Measurements from ENCODE around the gene DLG4. TPM values are rescaled to one million over a fixed set of nuclear protein-coding genes. Genes with fewer than 3 reads are reported as not detected.

DLG4 gene
- total and polyA plus RNA-seq, 2 donors (not counting 3 experiments of a cell fraction or from before 2014, with no cell fraction given): 14.9 to 34.6 TPM

DNA sequence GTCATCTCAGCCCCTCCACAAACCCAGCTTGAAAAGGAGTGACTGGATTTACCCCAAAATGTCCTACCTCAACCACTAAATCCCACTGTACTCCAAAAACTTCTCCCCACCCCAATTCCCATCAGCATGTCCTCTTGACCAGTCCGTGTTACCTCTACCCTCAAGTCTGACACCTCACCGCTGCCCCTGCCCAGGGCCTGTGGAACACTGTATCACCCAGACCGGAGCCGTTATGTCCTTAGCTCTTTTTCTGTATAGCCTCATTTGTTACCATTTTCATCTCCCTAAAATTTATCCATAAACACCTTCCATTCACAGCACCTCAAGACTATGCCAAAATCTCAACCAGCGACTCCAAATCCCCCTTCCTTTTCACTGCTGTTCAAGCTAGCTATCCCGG, 17.2 kb upstream of the DLG4 start:
- Histone ChIP-seq H3K9me1 (replicated peaks; ENCODE audit: control insufficient read depth, extremely low read depth, insufficient read depth, low read length) (no peaks in the 10 kb centered on the region), H3K79me2 (ENCODE audit: control insufficient read depth, insufficient read depth, low read length) (peaks cover 70% of the 10 kb centered on the region), H3K4me3 (replicated peaks in 1 of 3; ENCODE audit: insufficient read depth in 1 of 3, low read depth in 1 of 3, low read length in 3 of 3) (no peak overlapping the region), H3K9me3 (replicated peaks; ENCODE audit: control insufficient read depth, insufficient read depth, low read length) (no peaks in the 10 kb centered on the region), H2AFZ (ENCODE audit: low read depth, low read length) (no peak overlapping the region), H3K4me2 (ENCODE audit: insufficient read depth, low read length) (peak overlapping the region; percentile 64), H3K27me3 (ENCODE audit: control insufficient read depth in 2 of 2, insufficient read depth in 2 of 2, low read length in 2 of 2) (no peaks in the 10 kb centered on the region), H3K27ac (ENCODE audit: insufficient read depth, low read depth, low read length) (no peak overlapping the region), H3K4me1 (ENCODE audit: control insufficient read depth, extremely low read depth, insufficient read depth, low read length) (peaks cover 32% of the 10 kb centered on the region), H4K20me1 (replicated peaks; ENCODE audit: control insufficient read depth, extremely low read depth, insufficient read depth, low read length) (peaks cover 4% of the 10 kb centered on the region), H3K9ac (replicated peaks; ENCODE audit: extremely low read depth, insufficient read depth, low read length) (no peak overlapping the region), H3K36me3 (ENCODE audit: control insufficient read depth in 2 of 2, extremely low read depth in 1 of 2, insufficient read depth in 2 of 2, low read length in 2 of 2) (peaks cover 15 to 24% of the 10 kb centered on the region in 2 experiments)
- POLR2A ChIA-PET: no interaction called here
- dilution Hi-C loops (cut with MboI; ENCODE audit: extremely low pct_ligation_motif_present, low sequenced_read_pairs) (no loop called here), intact Hi-C loops (cut with micrococcal nuclease) (loop anchor here (5.0 kb wide), 1 partner anchor 620 kb away; the partner anchor contains the start of genes CYB5D1, NAA38 and TMEM88)
- DNase-seq (ENCODE audit: low read depth, low spot score) (no peak), FAIRE-seq (no peak)
- TF ChIP-seq GATA2 (IDR thresholded peaks at IDR 0.05; ENCODE audit: insufficient read depth, insufficient read length, low read depth, low read length) (no peak), EZH2 (IDR thresholded peaks at IDR 0.05; ENCODE audit: borderline replicate concordance, low read depth, low read length, severe bottlenecking) (no peak), POLR2AphosphoS5 (IDR thresholded peaks at IDR 0.05; ENCODE audit: insufficient read depth, low read depth, low read length) (no peak), FOS (IDR thresholded peaks at IDR 0.05; ENCODE audit: borderline replicate concordance, insufficient read depth, low read length) (no peak), POLR2A (IDR thresholded peaks at IDR 0.05; ENCODE audit: low read depth, low read length) (no peak), JUN (IDR thresholded peaks at IDR 0.05; ENCODE audit: borderline replicate concordance, insufficient read depth, insufficient read length, low read depth) (no peak), MAX (IDR thresholded peaks at IDR 0.05; ENCODE audit: insufficient read depth, insufficient read length) (no peak), MYC (IDR thresholded peaks at IDR 0.05; ENCODE audit: low read depth, low read length) (no peak)
- TF ChIP-seq, protein P1, sequence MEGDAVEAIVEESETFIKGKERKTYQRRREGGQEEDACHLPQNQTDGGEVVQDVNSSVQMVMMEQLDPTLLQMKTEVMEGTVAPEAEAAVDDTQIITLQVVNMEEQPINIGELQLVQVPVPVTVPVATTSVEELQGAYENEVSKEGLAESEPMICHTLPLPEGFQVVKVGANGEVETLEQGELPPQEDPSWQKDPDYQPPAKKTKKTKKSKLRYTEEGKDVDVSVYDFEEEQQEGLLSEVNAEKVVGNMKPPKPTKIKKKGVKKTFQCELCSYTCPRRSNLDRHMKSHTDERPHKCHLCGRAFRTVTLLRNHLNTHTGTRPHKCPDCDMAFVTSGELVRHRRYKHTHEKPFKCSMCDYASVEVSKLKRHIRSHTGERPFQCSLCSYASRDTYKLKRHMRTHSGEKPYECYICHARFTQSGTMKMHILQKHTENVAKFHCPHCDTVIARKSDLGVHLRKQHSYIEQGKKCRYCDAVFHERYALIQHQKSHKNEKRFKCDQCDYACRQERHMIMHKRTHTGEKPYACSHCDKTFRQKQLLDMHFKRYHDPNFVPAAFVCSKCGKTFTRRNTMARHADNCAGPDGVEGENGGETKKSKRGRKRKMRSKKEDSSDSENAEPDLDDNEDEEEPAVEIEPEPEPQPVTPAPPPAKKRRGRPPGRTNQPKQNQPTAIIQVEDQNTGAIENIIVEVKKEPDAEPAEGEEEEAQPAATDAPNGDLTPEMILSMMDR (IDR thresholded peaks at IDR 0.05; ENCODE audit: extremely low read depth in 1 of 2, insufficient read depth in 1 of 2, low read depth in 1 of 2, low read length in 2 of 2): no peak
- CTCF ChIA-PET: interaction anchor here (0.7 to 3.4 kb wide), 4 partner anchors 16 to 60 kb away, joined by 3 to 34 read pairs (median 3); partner anchors contain the start of genes ACADVL, DLG4 and SLC2A4
- BruUV-seq (replicated peaks): no TSS peak

Data from endothelial cell of umbilical vein (primary cell).